ENCODE data around the gene BBS1.
"Not testable (repeated sequence)": the region's sequence is repeated elsewhere in the genome, so short reads cannot be mapped to it uniquely, and the experiment has no call there.

The BBS1 gene

DNA sequence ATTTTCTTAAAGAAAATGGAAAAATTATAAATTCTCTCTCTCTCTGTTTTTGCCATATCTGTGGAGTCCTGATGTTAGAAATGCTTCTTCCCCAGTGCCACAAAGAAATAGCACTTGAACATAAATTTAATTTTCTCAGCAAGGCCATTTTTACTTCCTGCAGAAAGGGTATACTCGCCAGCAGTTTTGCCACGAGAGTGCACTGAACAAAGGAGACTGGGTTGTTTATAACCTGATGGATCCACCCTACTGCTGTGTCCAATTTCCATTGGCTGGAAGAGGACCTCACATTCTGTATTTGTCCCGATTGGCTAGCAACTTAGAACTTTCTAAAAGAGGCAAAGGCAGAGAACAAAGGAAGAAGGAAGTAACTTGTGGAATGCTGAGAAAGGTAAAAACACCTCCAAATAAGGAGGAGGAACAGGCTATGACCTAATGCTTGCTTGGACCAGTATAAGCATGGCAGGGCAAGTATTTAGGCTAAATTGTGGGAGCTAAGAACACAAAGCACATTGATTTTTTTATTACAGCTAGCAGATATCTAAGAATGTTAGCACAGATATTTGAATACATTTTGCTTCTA lies 72.2 kb downstream of the BBS1 start:
- DNase-seq, result not testable (repeated sequence)
